Suppressor macrophage (primary cell): ENCODE measurements around the gene ANKDD1B.
A peak's percentile ranks its signal among the peaks of the same experiment; 100 is the strongest.

Source experiments
- DNase-seq, 4 experiments: peaks; one replicate each; pipeline ENCODE4 v3.0.0-alpha.2; 2020 to 2022

ANKDD1B gene

GRCh38 chr5:75616971-75617621 lies 5.8 kb downstream of the ANKDD1B start:
- DNase-seq: no peak

- DNase-seq: no peak
Observed at GRCh38 chr5:75617736-75618352, 6.6 kb downstream of the ANKDD1B start.

DNA sequence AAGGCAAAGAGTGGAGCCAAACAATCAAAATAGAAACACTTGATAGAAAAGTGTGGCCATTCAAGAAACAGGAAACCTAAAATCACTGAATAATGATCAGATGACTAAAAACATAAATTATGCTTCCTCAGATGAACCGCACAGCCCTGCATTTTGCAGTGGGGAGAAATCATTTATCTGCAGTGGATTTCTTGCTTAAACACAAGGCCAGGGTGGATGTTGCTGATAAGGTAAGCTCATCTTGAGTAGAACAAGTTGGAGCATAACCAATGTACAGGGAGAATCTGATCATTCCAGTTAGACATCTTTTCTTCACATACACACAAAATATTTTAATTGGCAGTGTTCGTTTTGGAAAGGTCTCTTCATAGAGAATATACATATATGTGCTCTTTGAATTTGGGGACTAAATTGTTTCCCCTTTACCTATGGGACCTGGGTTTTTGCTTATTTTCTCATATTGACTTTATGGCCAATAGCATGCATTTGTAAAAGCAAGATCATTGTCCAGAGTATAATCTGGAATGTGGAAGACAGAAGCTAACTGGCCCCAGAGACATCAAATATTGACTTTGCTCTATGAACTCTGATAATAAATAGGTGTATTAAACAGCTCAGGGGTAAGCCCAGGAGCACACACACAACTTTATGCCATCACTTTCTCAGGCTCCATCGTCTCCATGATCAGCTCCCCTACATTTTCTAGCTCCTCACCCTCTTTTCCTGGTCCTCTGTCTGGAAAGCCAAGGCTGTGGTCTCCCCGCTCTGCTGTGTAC lies 9.1 kb downstream of the ANKDD1B start:
- no peak for DNase-seq

GRCh38 chr5:75622564-75622963 lies 11.3 kb downstream of the ANKDD1B start:
- no peak for DNase-seq

DNA sequence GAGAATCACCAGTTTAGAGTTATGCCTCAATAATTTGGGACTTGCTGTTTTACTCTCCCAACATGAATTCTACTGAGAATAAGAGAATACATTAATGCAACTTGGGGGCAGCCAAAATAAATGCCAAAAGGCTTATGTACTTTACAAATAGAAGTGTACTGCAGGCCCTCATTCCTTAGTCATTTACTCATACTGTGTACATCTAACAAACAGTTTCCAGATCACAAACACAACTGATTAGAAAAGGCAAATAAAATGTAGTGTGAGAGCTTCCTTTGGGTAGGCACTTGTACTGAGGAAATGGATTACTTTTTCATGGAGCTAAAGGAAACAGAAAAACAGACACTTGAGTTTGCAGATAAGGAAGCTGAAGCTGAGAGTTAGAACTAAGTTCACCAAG lies 12.6 kb downstream of the ANKDD1B start:
- no peak for DNase-seq

- no peak for DNase-seq
Observed at GRCh38 chr5:75626959-75627358, 15.7 kb downstream of the ANKDD1B start.

GRCh38 chr5:75627801-75628200 lies 16.5 kb downstream of the ANKDD1B start:
- DNase-seq: no peak

DNA sequence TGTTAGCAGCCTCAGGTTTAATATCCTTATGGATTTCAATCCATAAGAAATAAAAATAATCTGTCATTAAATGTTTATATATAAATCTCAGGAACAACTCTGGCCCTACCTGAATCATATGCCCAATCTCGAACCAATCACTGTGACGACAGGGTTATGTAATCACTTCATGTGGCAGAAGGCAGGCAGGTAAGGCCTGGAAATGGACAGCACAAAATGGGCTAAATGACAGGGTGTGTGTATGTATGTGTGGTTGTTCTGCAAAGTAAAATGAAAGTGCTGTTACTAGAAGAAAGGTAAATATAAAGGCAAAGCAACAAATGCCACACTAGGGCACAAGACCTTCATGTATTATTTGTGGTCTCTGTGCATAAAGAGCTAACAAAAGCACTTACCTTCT lies 19.6 kb downstream of the ANKDD1B start:
- no peak for DNase-seq

GRCh38 chr5:75632321-75632720 lies 21.1 kb downstream of the ANKDD1B start:
- DNase-seq: no peak

DNA sequence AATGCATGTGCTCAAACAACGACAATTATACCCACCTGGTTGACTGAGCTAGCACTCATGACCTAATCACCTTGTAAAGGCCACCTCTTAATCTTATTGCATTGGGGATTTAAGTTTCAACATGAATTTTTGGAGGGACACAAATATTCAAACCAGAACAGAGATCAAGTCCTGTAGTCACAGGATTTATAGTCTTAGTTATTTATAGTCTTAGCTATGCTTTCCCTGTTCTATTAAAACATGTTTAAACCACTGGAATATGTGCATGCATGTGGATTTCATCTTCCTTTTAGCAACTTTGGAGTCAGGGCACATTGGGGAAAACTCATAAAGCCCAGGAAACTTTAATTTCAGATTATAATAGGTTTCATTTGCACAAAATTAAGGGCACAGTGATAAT lies 26.7 kb downstream of the ANKDD1B start:
- DNase-seq: no peak

- no peak for DNase-seq
Observed at GRCh38 chr5:75639535-75640311, 28.5 kb downstream of the ANKDD1B start.

DNA sequence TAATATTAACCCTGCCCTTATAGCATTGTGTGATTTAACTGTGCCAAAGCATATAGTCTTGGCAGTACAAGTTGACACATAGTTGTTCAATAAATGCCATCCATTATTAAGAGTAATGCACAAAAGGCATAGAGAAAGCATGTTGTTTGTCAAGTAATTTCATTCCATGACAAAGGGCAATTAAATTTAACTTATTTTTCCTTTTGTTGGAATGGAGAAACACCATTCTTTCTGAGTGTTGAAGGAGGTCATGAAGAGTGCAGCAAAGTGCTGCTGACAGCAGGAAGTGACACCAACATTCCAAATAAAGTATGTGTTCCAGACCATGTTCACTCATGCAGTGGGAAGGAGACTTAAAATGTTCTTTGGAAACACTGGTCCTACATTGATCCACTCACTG lies 29.1 kb downstream of the ANKDD1B start:
- no peak for DNase-seq

GRCh38 chr5:75640826-75641225 lies 29.6 kb downstream of the ANKDD1B start:
- no peak for DNase-seq

- DNase-seq: no peak
Observed at GRCh38 chr5:75648712-75649111, 37.5 kb downstream of the ANKDD1B start.

DNA sequence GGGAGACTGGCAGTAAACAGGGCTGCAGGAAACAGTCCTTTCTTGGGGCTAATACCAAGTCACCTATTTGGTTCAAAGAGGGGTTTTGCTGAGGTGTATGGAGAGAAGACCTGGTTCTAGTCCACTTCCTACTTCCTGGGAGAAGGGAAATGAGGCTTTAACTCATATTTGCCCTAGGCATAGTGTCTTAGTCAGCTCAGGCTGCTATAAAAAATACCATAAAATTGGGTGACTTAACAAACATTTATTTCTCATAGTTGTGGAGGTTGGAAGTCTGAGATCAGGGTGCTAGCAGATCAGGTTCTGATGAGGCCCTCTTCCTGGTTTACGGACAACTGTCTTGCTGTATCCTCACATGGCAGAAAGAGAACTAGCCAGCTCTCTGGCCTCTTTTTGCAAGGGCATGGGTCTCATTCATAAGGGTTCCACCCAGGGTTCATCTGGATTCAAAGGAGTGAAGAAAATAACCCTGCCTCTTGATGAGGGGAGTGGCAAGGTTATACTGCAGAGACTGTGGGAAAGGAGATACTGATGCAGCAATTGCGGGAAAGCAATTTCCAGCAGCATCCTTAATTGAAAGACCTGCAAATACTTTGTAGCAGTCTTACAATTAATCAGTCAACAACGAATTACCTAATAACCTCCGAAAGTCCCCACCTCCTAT lies 40.5 kb downstream of the ANKDD1B start:
- no peak for DNase-seq

- DNase-seq: no peak
Observed at GRCh38 chr5:75653521-75653920, 42.3 kb downstream of the ANKDD1B start.

DNA sequence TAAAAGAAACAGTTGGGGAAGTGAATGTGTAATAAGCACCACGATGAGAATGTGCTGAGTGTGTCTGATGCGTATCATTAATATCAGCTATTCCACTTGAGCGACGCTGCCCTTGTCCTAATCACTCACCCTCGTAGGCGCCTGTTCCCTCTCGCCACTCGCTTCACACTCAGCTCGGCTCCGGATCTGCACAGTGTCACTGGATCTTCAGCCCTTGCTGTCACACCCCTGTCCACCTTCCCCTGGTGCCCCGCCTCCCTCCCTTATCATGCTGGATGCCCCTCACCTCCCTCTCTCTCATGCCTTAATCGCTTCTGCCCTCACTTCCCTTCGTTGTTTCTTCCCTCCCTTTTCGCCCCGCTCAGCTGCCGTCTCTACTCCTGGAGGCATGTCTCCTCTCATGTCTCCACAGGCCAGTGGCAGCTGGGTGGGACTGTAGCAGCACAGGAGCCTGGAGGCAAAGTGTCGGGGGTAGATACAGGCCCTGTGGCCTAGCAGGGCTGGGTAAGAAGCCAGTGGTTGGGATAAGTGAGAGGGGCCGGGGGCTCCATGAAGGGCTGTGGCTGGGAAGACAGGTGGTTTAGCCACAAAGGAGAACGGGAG lies 43.5 kb downstream of the ANKDD1B start:
- no peak for DNase-seq

GRCh38 chr5:75656311-75657003 lies 45.2 kb downstream of the ANKDD1B start:
- DNase-seq: peak in 3 of 4 experiments; percentile 6 to 45 (median 22)

DNA sequence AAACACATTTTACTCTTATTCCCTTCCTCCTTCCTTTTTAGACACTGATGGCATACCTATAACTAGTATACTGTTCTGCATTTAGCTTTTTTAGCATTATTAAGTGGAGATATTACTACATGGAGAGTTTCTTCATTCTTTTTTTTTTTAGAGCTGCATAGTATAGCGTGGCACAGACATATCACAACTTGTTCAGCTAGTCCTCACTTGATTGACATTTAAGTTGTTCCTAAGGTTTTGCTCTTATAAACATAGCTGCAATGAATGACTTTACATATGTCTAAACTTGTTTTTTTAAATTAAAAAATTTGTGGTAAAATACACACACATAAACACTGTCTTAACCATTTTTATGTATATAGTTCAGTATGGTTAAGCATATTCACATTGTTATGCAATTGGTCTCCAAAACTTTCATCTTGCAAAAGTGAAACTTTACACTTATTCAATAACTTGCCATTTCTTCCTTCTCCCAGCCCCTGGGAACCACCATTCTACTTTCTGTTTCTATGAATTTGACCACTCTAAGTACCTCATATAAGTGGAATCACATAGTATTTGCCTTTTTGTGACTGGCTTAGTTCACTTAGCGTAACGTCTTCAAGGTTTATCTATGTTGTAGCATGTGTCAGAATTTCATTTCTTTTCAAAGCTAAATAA lies 48.7 kb downstream of the ANKDD1B start:
- peak in 1 of 4 experiments; percentile 22 for DNase-seq

- DNase-seq: peak; percentile 70 to 89 (median 82)
Observed at GRCh38 chr5:75660678-75661465, 49.6 kb downstream of the ANKDD1B start.
